ENCODE measurements around the gene IARS2. TPM values are rescaled to one million over a fixed set of nuclear protein-coding genes. Genes with fewer than 3 reads are reported as not detected.

Gene IARS2
- total and polyA plus RNA-seq, 2 donors = 30.3 to 50.2 TPM

Other genes with a start within 250 kb of the IARS2 start
- 0.09 TPM for gene SLC30A10, start 165.6 kb upstream of the IARS2 start, total RNA-seq
- gene SLC30A10, start 165.6 kb upstream of the IARS2 start, polyA plus RNA-seq = 0.07 TPM
- gene EPRS1, start 47.6 kb upstream of the IARS2 start, total RNA-seq = 71.3 TPM
- gene EPRS1, start 47.6 kb upstream of the IARS2 start, polyA plus RNA-seq = 45.5 TPM
- gene BPNT1, start 4.3 kb upstream of the IARS2 start, total RNA-seq = 23.8 TPM
- gene BPNT1, start 4.3 kb upstream of the IARS2 start, polyA plus RNA-seq = 24.4 TPM
- gene RAB3GAP2, start 178.3 kb downstream of the IARS2 start, total RNA-seq = 19.6 TPM
- 14.4 TPM for gene RAB3GAP2, start 178.3 kb downstream of the IARS2 start, polyA plus RNA-seq

Measured in thymus (tissue), 2 donors.